CD4-positive, CD25-positive, alpha-beta regulatory T cell (primary cell): Measurements from ENCODE around the gene CEP170B. TPM values are rescaled to one million over a fixed set of nuclear protein-coding genes. Genes with fewer than 3 reads are reported as not detected.
"Not testable (repeated sequence)": the region's sequence is repeated elsewhere in the genome, so short reads cannot be mapped to it uniquely, and the experiment has no call there.

Experiments
- ATAC-seq, 2 donors: fragments of 150-1000 bp; cut with Tn5 transposase; one replicate each; pipeline ENCODE4 v1.10.0; 2021; ENCODE audit warnings: low read depth in 2 of 2, moderate number of reproducible peaks in 2 of 2, moderate library complexity in 1 of 2
- DNase-seq, 3 donors: peaks; one replicate each; pipeline versions ENCODE4 v3.0.0 to v3.0.0-alpha.2; 2012 to 2022; ENCODE audit warnings: mixed read lengths in 1 of 3
- H3K27ac ChIP-seq: one replicate; pipeline ENCODE4 v1.7.0; 2013; ENCODE audit warnings: mild to moderate bottlenecking, low read length; ENCODE audit not compliant: insufficient read depth, poor library complexity, severe bottlenecking
- H3K27me3 ChIP-seq: one replicate; pipeline ENCODE4 v1.7.0; 2013; ENCODE audit warnings: low read length; ENCODE audit not compliant: control insufficient read depth, insufficient read depth
- H3K36me3 ChIP-seq: one replicate; pipeline ENCODE4 v1.7.0; 2013; ENCODE audit warnings: mild to moderate bottlenecking, low read length, moderate library complexity; ENCODE audit not compliant: control insufficient read depth, insufficient read depth
- H3K4me1 ChIP-seq: 2 replicates; pipeline ENCODE4 v1.7.0; 2013; ENCODE audit warnings: mild to moderate bottlenecking, low read length; ENCODE audit not compliant: insufficient read depth, control insufficient read depth, poor library complexity, severe bottlenecking
- H3K4me3 ChIP-seq: one replicate; pipeline ENCODE4 v1.7.0; 2013; ENCODE audit warnings: low read depth, mild to moderate bottlenecking, low read length, moderate library complexity
- H3K9me3 ChIP-seq, 2 experiments: 1 replicate in 1 of 2; 2 replicates in 1 of 2; pipeline ENCODE4 v1.7.0; 2013; ENCODE audit warnings: low read length in 2 of 2, mild to moderate bottlenecking in 1 of 2, moderate library complexity in 1 of 2; ENCODE audit not compliant: control insufficient read depth in 2 of 2
- H3K27ac Mint-ChIP-seq, 3 donors: one replicate each; pipeline ENCODE4 v1.8.0; 2020 to 2022; ENCODE audit warnings: mild to moderate bottlenecking in 3 of 3, mixed read lengths in 3 of 3, moderate library complexity in 2 of 3
- H3K27me3 Mint-ChIP-seq: one replicate; pipeline ENCODE4 v1.8.0; 2022; ENCODE audit warnings: mild to moderate bottlenecking, mixed read lengths
- H3K36me3 Mint-ChIP-seq: one replicate; pipeline ENCODE4 v1.8.0; 2020; ENCODE audit warnings: mixed read lengths
- H3K4me1 Mint-ChIP-seq, 4 donors: one replicate each; pipeline ENCODE4 v1.8.0; 2020 to 2022; ENCODE audit warnings: mixed read lengths in 4 of 4, mild to moderate bottlenecking in 1 of 4
- H3K4me3 Mint-ChIP-seq, 4 donors: one replicate each; pipeline ENCODE4 v1.8.0; 2020 to 2022; ENCODE audit warnings: mild to moderate bottlenecking in 4 of 4, mixed read lengths in 4 of 4, moderate library complexity in 3 of 4
- H3K9me3 Mint-ChIP-seq, 7 donors: one replicate each; pipeline ENCODE4 v1.8.0; 2020 to 2022; ENCODE audit warnings: mixed read lengths in 7 of 7, mild to moderate bottlenecking in 3 of 7, moderate library complexity in 2 of 7
- polyA plus RNA-seq, 4 donors: library from polyadenylated mRNA; unstranded; fragments of 300-500 nt; fragmentation: Illumina TruSeq; gene quantifications; one replicate each; pipeline ENCODE4 v1.2.3, GENCODE V29; 2021
- total RNA-seq: library from RNA; stranded (reverse); gene quantifications from one replicate; pipeline ENCODE4 v1.2.3, GENCODE V29; 2022

Gene CEP170B
- total and polyA plus RNA-seq, 5 donors from 2014 or later, result 0.03 to 3.1 TPM; not detected in 3

- not testable (repeated sequence) for H3K4me3 Mint-ChIP-seq, H3K4me3 ChIP-seq, H3K27me3 ChIP-seq, H3K27me3 Mint-ChIP-seq, H3K9me3 Mint-ChIP-seq, H3K9me3 ChIP-seq, DNase-seq, H3K4me1 ChIP-seq, ATAC-seq, H3K36me3 ChIP-seq, H3K36me3 Mint-ChIP-seq, H3K27ac Mint-ChIP-seq, H3K4me1 Mint-ChIP-seq, H3K27ac ChIP-seq
Observed at GRCh38 chr14:104943216-104944015, 78.3 kb downstream of the CEP170B start.

GRCh38 chr14:104944016-104944308, 78.9 kb downstream of the CEP170B start:
- H3K27me3 Mint-ChIP-seq, H3K36me3 ChIP-seq, H3K9me3 ChIP-seq, DNase-seq, H3K27me3 ChIP-seq, H3K4me1 Mint-ChIP-seq, H3K4me3 Mint-ChIP-seq, ATAC-seq, H3K9me3 Mint-ChIP-seq, H3K4me1 ChIP-seq, H3K36me3 Mint-ChIP-seq, H3K27ac Mint-ChIP-seq, H3K4me3 ChIP-seq, H3K27ac ChIP-seq: not testable (repeated sequence)

GRCh38 chr14:104944436-104945205, 79.6 kb downstream of the CEP170B start:
- not testable (repeated sequence) for ATAC-seq, H3K36me3 Mint-ChIP-seq, H3K27ac Mint-ChIP-seq, H3K9me3 ChIP-seq, H3K4me1 ChIP-seq, H3K9me3 Mint-ChIP-seq, H3K4me3 ChIP-seq, H3K27me3 ChIP-seq, H3K4me3 Mint-ChIP-seq, H3K36me3 ChIP-seq, H3K4me1 Mint-ChIP-seq, H3K27me3 Mint-ChIP-seq, DNase-seq, H3K27ac ChIP-seq

- not testable (repeated sequence) for H3K27ac ChIP-seq, H3K4me1 ChIP-seq, H3K27me3 ChIP-seq, H3K4me1 Mint-ChIP-seq, DNase-seq, ATAC-seq, H3K9me3 ChIP-seq, H3K27me3 Mint-ChIP-seq, H3K36me3 ChIP-seq, H3K9me3 Mint-ChIP-seq, H3K4me3 Mint-ChIP-seq, H3K36me3 Mint-ChIP-seq, H3K4me3 ChIP-seq, H3K27ac Mint-ChIP-seq
Observed at GRCh38 chr14:104945266-104945665, 80.2 kb downstream of the CEP170B start.

Other genes starting within 250 kb of the CEP170B start
- gene INF2, start 175.7 kb upstream of the CEP170B start, total RNA-seq, result 74.3 TPM
- gene INF2, start 175.7 kb upstream of the CEP170B start, polyA plus RNA-seq, result 1 to 10 TPM; 4.2 to 8.9 (median 6.6) TPM
- gene ADSS1, start 141.0 kb upstream of the CEP170B start, total RNA-seq, result 1.9 TPM
- 1 to 10 TPM in 2 of 4 donors, under 1 TPM in 2; 0.10 to 1.7 (median 1.0) TPM for gene ADSS1, start 141.0 kb upstream of the CEP170B start, polyA plus RNA-seq
- 82.6 TPM for gene SIVA1, start 112.1 kb upstream of the CEP170B start, total RNA-seq
- gene SIVA1, start 112.1 kb upstream of the CEP170B start, polyA plus RNA-seq, result 100 to 1,000 TPM; 234 to 281 (median 246) TPM
- 86.0 TPM for gene AKT1, start 69.5 kb upstream of the CEP170B start, total RNA-seq
- gene AKT1, start 69.5 kb upstream of the CEP170B start, polyA plus RNA-seq, result 10 to 100 TPM in 2 of 4 donors, 1 to 10 TPM in 2; 6.3 to 19.8 (median 12.4) TPM
- 3.6 TPM for gene ZBTB42, start 64.2 kb upstream of the CEP170B start, total RNA-seq
- gene ZBTB42, start 64.2 kb upstream of the CEP170B start, polyA plus RNA-seq, result 1 to 10 TPM; 1.3 to 2.1 (median 1.9) TPM
- gene PLD4, start 59.6 kb downstream of the CEP170B start, total RNA-seq, result not detected
- gene PLD4, start 59.6 kb downstream of the CEP170B start, polyA plus RNA-seq, result under 1 TPM in 2 of 4 donors, not detected in 2; 0.34 to 0.69 TPM
- not detected for gene AHNAK2, start 113.1 kb downstream of the CEP170B start, total RNA-seq
- not detected for gene AHNAK2, start 113.1 kb downstream of the CEP170B start, polyA plus RNA-seq
- 0.89 TPM for gene CLBA1, start 120.5 kb downstream of the CEP170B start, total RNA-seq
- 1 to 10 TPM in 1 of 4 donors, under 1 TPM in 2, not detected in 1; 0.32 to 1.1 (median 0.95) TPM for gene CLBA1, start 120.5 kb downstream of the CEP170B start, polyA plus RNA-seq
- 16.5 TPM for gene CDCA4, start 155.8 kb downstream of the CEP170B start, total RNA-seq
- gene CDCA4, start 155.8 kb downstream of the CEP170B start, polyA plus RNA-seq, result 10 to 100 TPM; 12.8 to 16.7 (median 14.9) TPM
- gene GPR132, start 200.2 kb downstream of the CEP170B start, total RNA-seq, result 94.5 TPM
- 10 to 100 TPM in 3 of 4 donors, 1 to 10 TPM in 1; 8.8 to 17.5 (median 14.6) TPM for gene GPR132, start 200.2 kb downstream of the CEP170B start, polyA plus RNA-seq